Measurements from ENCODE around the gene SLC25A5.

GRCh38 chrX:119505945-119506344 is 37.7 kb downstream of the SLC25A5 start:
- TF ChIP-seq EZH2phosphoT487 (conservative IDR thresholded peaks at IDR 0.05; ENCODE audit: low read length) (no peak), CTCF (IDR thresholded peaks at IDR 0.05; ENCODE audit: insufficient read depth, low read length, poor library complexity, severe bottlenecking) (no peak)
